ENCODE results near the gene SINHCAF. TPM values are rescaled to one million over a fixed set of nuclear protein-coding genes. Genes with fewer than 3 reads are reported as not detected.
A peak's percentile ranks its signal among the peaks of the same experiment; 100 is the strongest.
"Not testable (repeated sequence)": the region's sequence is repeated elsewhere in the genome, so short reads cannot be mapped to it uniquely, and the experiment has no call there.

SINHCAF gene
- total RNA-seq, 1 donor = 14.9 TPM

GRCh38 chr12:31248337-31248736, 77.6 kb downstream of the SINHCAF start:
- TF ChIP-seq CTCF (IDR thresholded peaks at IDR 0.05; ENCODE audit: insufficient read depth, low read length) = no peak
- H3K4me3 ChIP-seq (ENCODE audit: low read depth, low read length) = no peak overlapping the region
- DNase-seq (ENCODE audit: low read depth) = no peak

GRCh38 chr12:31246470-31246850, 79.5 kb downstream of the SINHCAF start:
- no peak for TF ChIP-seq CTCF (IDR thresholded peaks at IDR 0.05; ENCODE audit: insufficient read depth, low read length)
- H3K4me3 ChIP-seq (ENCODE audit: low read depth, low read length) = no peak overlapping the region
- DNase-seq (ENCODE audit: low read depth) = peak; percentile 10

- H3K4me3 ChIP-seq (ENCODE audit: low read depth, low read length) = no peak overlapping the region
- peak; percentile 6 for DNase-seq (ENCODE audit: low read depth)
- no peak for TF ChIP-seq CTCF (IDR thresholded peaks at IDR 0.05; ENCODE audit: insufficient read depth, low read length)
Observed at GRCh38 chr12:31245822-31246469, 80.0 kb downstream of the SINHCAF start.

GRCh38 chr12:31242418-31242817, 83.5 kb downstream of the SINHCAF start:
- DNase-seq (ENCODE audit: low read depth); H3K4me3 ChIP-seq (ENCODE audit: low read depth, low read length): not testable (repeated sequence)

GRCh38 chr12:31238764-31239387, 87.1 kb downstream of the SINHCAF start:
- peak; percentile 61 for DNase-seq (ENCODE audit: low read depth)
- H3K4me3 ChIP-seq (ENCODE audit: low read depth, low read length) = peak overlapping the region; percentile 35

GRCh38 chr12:31238333-31238732, 87.6 kb downstream of the SINHCAF start:
- DNase-seq (ENCODE audit: low read depth); H3K4me3 ChIP-seq (ENCODE audit: low read depth, low read length): not testable (repeated sequence)

More at GRCh38 chr12:31238764-31239387, 87.1 kb downstream of the SINHCAF start:
- peak; percentile 78 for TF ChIP-seq CTCF (IDR thresholded peaks at IDR 0.05; ENCODE audit: insufficient read depth, low read length)

GRCh38 chr12:31236998-31237637, 88.8 kb downstream of the SINHCAF start:
- no peak overlapping the region for H3K4me3 ChIP-seq (ENCODE audit: low read depth, low read length)
- no peak for TF ChIP-seq CTCF (IDR thresholded peaks at IDR 0.05; ENCODE audit: insufficient read depth, low read length)
- DNase-seq (ENCODE audit: low read depth) = no peak
